GM21360 (cell line): ENCODE results near the gene SLC22A12.
"Not testable (repeated sequence)": the region's sequence is repeated elsewhere in the genome, so short reads cannot be mapped to it uniquely, and the experiment has no call there.

Experiments
- ATAC-seq: cut with Tn5 transposase; IDR thresholded peaks from one replicate; pipeline ENCODE4 v1.9.1; 2021; ENCODE audit warnings: mild to moderate bottlenecking, moderate library complexity; ENCODE audit not compliant: unreplicated experiment

The SLC22A12 gene

GRCh38 chr11:64583296-64584262 is 7.4 kb upstream of the SLC22A12 start:
- no peak for ATAC-seq

GRCh38 chr11:64585150-64585549 is 5.9 kb upstream of the SLC22A12 start:
- ATAC-seq: no peak

- no peak for ATAC-seq
Measured at GRCh38 chr11:64586366-64586765, 4.7 kb upstream of the SLC22A12 start.

GRCh38 chr11:64588701-64589100 is 2.3 kb upstream of the SLC22A12 start:
- ATAC-seq: no peak

GRCh38 chr11:64591257-64592233 is 525 bp downstream of the SLC22A12 start:
- no peak for ATAC-seq

- no peak for ATAC-seq
Measured at GRCh38 chr11:64592234-64592615, 1.2 kb downstream of the SLC22A12 start.

GRCh38 chr11:64592656-64593055 is 1.6 kb downstream of the SLC22A12 start:
- no peak for ATAC-seq

GRCh38 chr11:64593156-64594105 is 2.4 kb downstream of the SLC22A12 start:
- ATAC-seq: no peak

GRCh38 chr11:64594159-64594939 is 3.3 kb downstream of the SLC22A12 start:
- no peak for ATAC-seq

- ATAC-seq: not testable (repeated sequence)
Measured at GRCh38 chr11:64595922-64596321, 4.9 kb downstream of the SLC22A12 start.

GRCh38 chr11:64597671-64598101 is 6.7 kb downstream of the SLC22A12 start:
- ATAC-seq: no peak

- no peak for ATAC-seq
Measured at GRCh38 chr11:64598106-64598796, 7.2 kb downstream of the SLC22A12 start.

- ATAC-seq: no peak
Measured at GRCh38 chr11:64598797-64599697, 8.0 kb downstream of the SLC22A12 start.

GRCh38 chr11:64599698-64600211 is 8.7 kb downstream of the SLC22A12 start:
- no peak for ATAC-seq

GRCh38 chr11:64600281-64600992 is 9.4 kb downstream of the SLC22A12 start:
- no peak for ATAC-seq

- no peak for ATAC-seq
Measured at GRCh38 chr11:64601605-64602465, 10.8 kb downstream of the SLC22A12 start.
